A673 (cell line): ENCODE results near the gene FGF12. TPM values are rescaled to one million over a fixed set of nuclear protein-coding genes. Genes with fewer than 3 reads are reported as not detected.

Source experiments
- BruUV-seq: library from RNA; stranded (reverse); fragments of 400-500 nt; replicated peaks from 2 replicates; lab custom pipeline; 2021; lab: Mats Ljungman, UMichigan
- CTCF ChIA-PET: fragments of 300-600 bp; sonication (Branson Sonifier 250); formaldehyde crosslinking; loops from one replicate; lab custom pipeline; 2022; ENCODE audit warnings: antibody characterized with exemption; lab: Charles Lee
- POLR2A ChIA-PET: fragments of 300-600 bp; sonication (Branson Sonifier 250); formaldehyde crosslinking; loops from one replicate; lab custom pipeline; 2022; ENCODE audit warnings: antibody characterized with exemption; ENCODE audit not compliant: low non-redundant PET; lab: Charles Lee
- DNase-seq: peaks from one replicate; pipeline ENCODE4 v3.0.0-alpha.2; 2015; ENCODE audit warnings: low spot score
- H3K27ac ChIP-seq: fragments of 200-600 bp; sonication (generic); 2 replicates; pipeline ENCODE4 v1.5.1; 2016; ENCODE audit warnings: mixed run types, low read depth, mild to moderate bottlenecking, mixed read lengths, antibody characterized with exemption, low read length; ENCODE audit not compliant: poor library complexity, severe bottlenecking
- H3K27me3 ChIP-seq: fragments of 200-600 bp; sonication (generic); replicated peaks from 2 replicates; pipeline ENCODE4 v1.6.1; 2017; ENCODE audit warnings: mixed run types, low read depth, mild to moderate bottlenecking, mixed read lengths, antibody characterized with exemption, low read length; ENCODE audit not compliant: insufficient read depth, poor library complexity
- H3K36me3 ChIP-seq: fragments of 200-600 bp; sonication (generic); 2 replicates; pipeline ENCODE4 v1.6.1; 2016; ENCODE audit warnings: mixed run types, mild to moderate bottlenecking, mixed read lengths, antibody characterized with exemption, low read length; ENCODE audit not compliant: insufficient read depth, poor library complexity, severe bottlenecking
- H3K4me1 ChIP-seq: fragments of 200-600 bp; sonication (generic); 2 replicates; pipeline ENCODE4 v1.6.1; 2017; ENCODE audit warnings: mixed run types, mild to moderate bottlenecking, mixed read lengths, antibody characterized with exemption, low read length; ENCODE audit not compliant: insufficient read depth, poor library complexity, severe bottlenecking
- H3K4me3 ChIP-seq: fragments of 200-600 bp; sonication (generic); 2 replicates; pipeline ENCODE4 v1.5.1; 2016; ENCODE audit warnings: low read depth, mixed run types, mild to moderate bottlenecking, mixed read lengths, low read length; ENCODE audit not compliant: poor library complexity, severe bottlenecking
- H3K9me3 ChIP-seq: fragments of 200-600 bp; sonication (generic); 2 replicates; pipeline ENCODE4 v1.6.1; 2016; ENCODE audit warnings: mixed run types, low read depth, mild to moderate bottlenecking, mixed read lengths, antibody characterized with exemption, low read length; ENCODE audit not compliant: poor library complexity, severe bottlenecking
- CTCF ChIP-seq: fragments of 300-800, 200-600 bp; sonication (generic); conservative IDR thresholded peaks from 2 replicates; pipeline ENCODE4 v1.5.1; 2017; ENCODE audit warnings: low read depth, mild to moderate bottlenecking, antibody characterized with exemption, low read length, moderate library complexity, mixed read lengths
- EZH2 ChIP-seq: fragments of 200-600 bp; sonication (generic); IDR thresholded peaks from 2 replicates; pipeline ENCODE4 v1.6.1; 2017; ENCODE audit warnings: borderline replicate concordance, low read depth, mild to moderate bottlenecking, mixed read lengths, antibody characterized with exemption, low read length; ENCODE audit not compliant: poor library complexity, severe bottlenecking
- intact Hi-C: fragments of 100-400 bp; cut with micrococcal nuclease; formaldehyde crosslinking; loops from one replicate; pipeline ENCODE4 v1.10.0; 2022; ENCODE audit not compliant: unreplicated experiment
- total RNA-seq: library from RNA; stranded (reverse); gene quantifications from 2 replicates; pipeline ENCODE4 v1.2.3, GENCODE V29; 2021

Gene FGF12
- total RNA-seq, 1 experiment from 2014 or later, result 2.3 TPM

GRCh38 chr3:192317564-192317963 lies 409.8 kb downstream of the FGF12 start:
- no TSS peak for BruUV-seq
- H3K4me3 ChIP-seq, result no peak overlapping the region
- H3K27me3 ChIP-seq, result no peaks in the 10 kb centered on the region
- H3K36me3 ChIP-seq, result no peaks in the 10 kb centered on the region
- H3K27ac ChIP-seq, result no peak overlapping the region
- ChIA-PET POLR2A (no interaction called here), CTCF (no interaction called here)
- intact Hi-C loops, result no loop called here
- H3K9me3 ChIP-seq, result no peaks in the 10 kb centered on the region
- H3K4me1 ChIP-seq, result no peaks in the 10 kb centered on the region
- no peak for DNase-seq
- TF ChIP-seq EZH2 (no peak), CTCF (no peak)

GRCh38 chr3:192313605-192314004 lies 413.7 kb downstream of the FGF12 start:
- intact Hi-C loops, result no loop called here
- Histone ChIP-seq H3K9me3 (no peaks in the 10 kb centered on the region), H3K27me3 (no peaks in the 10 kb centered on the region), H3K4me3 (no peak overlapping the region), H3K36me3 (no peaks in the 10 kb centered on the region), H3K27ac (no peak overlapping the region), H3K4me1 (no peaks in the 10 kb centered on the region)
- POLR2A ChIA-PET, result no interaction called here
- CTCF ChIA-PET, result no interaction called here
- no TSS peak for BruUV-seq
- DNase-seq, result no peak
- TF ChIP-seq EZH2, result no peak
- TF ChIP-seq CTCF, result no peak

DNA sequence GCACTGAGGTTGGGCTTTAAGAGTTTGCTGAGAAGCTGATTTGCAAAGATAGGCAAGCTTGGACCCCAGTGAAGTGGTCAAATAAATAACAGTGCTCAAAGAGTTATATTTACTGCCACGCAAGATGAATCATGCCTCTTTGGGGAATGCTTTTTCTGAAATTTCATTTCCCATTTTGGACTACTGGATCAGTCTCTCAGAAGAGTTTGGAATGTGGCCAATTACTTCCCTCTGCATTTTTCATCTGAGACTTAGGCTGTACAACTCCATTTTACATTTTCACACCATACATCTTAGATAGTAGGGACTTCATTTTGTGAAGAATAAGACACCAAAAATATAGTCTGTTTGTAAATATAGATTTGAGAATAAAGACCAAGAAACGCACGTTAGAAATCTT lies 419.7 kb downstream of the FGF12 start:
- H3K27me3 ChIP-seq, result no peaks in the 10 kb centered on the region
- no peak overlapping the region for H3K4me3 ChIP-seq
- no peaks in the 10 kb centered on the region for H3K4me1 ChIP-seq
- H3K27ac ChIP-seq, result no peak overlapping the region
- H3K36me3 ChIP-seq, result no peaks in the 10 kb centered on the region
- no peak for DNase-seq
- TF ChIP-seq CTCF, result no peak
- TF ChIP-seq EZH2, result no peak
- intact Hi-C loops, result no loop called here
- POLR2A ChIA-PET, result no interaction called here
- H3K9me3 ChIP-seq, result no peaks in the 10 kb centered on the region
- no TSS peak for BruUV-seq
- CTCF ChIA-PET, result no interaction called here
